Kasumi-1 (cell line): ENCODE measurements around the gene OSM.

Experiments used
- DNase-seq, 2 experiments: peaks; one replicate each; lab custom pipeline; 2025; lab: John Stamatoyannopoulos, UW

OSM gene

GRCh38 chr22:30285176-30285845, 18.7 kb upstream of the OSM start:
- no peak for DNase-seq

GRCh38 chr22:30284666-30285065, 18.0 kb upstream of the OSM start:
- no peak for DNase-seq

- DNase-seq, result no peak
These were observed 17.5 kb upstream of the OSM start for GRCh38 chr22:30284172-30284571.

- DNase-seq, result no peak
These were observed 16.7 kb upstream of the OSM start for GRCh38 chr22:30283342-30283741.

- DNase-seq, result no peak
These were observed 16.0 kb upstream of the OSM start for GRCh38 chr22:30282616-30283046.

GRCh38 chr22:30280505-30280904, 13.9 kb upstream of the OSM start:
- no peak for DNase-seq

GRCh38 chr22:30279932-30280331, 13.3 kb upstream of the OSM start:
- DNase-seq, result no peak

GRCh38 chr22:30279046-30279788, 12.6 kb upstream of the OSM start:
- DNase-seq, result peak; percentile 75 to 77

GRCh38 chr22:30277547-30278344, 11.1 kb upstream of the OSM start:
- DNase-seq, result peak; percentile 73 to 85

- DNase-seq, result peak in 1 of 2 experiments; percentile 25
These were observed 9.4 kb upstream of the OSM start for GRCh38 chr22:30276039-30276438.

GRCh38 chr22:30275625-30276024, 9.0 kb upstream of the OSM start:
- no peak for DNase-seq

- DNase-seq, result no peak
These were observed 7.8 kb upstream of the OSM start for GRCh38 chr22:30274437-30274812.

- no peak for DNase-seq
These were observed 7.2 kb upstream of the OSM start for GRCh38 chr22:30273711-30274436.

GRCh38 chr22:30272781-30273601, 6.3 kb upstream of the OSM start:
- DNase-seq, result no peak

- peak; percentile 81 to 87 for DNase-seq
These were observed 4.2 kb upstream of the OSM start for GRCh38 chr22:30270832-30271231.

GRCh38 chr22:30268331-30268730, 1.7 kb upstream of the OSM start:
- no peak for DNase-seq

- peak; percentile 69 to 79 for DNase-seq
These were observed 991 bp upstream of the OSM start for GRCh38 chr22:30267382-30268302.

GRCh38 chr22:30265823-30266444, 717 bp downstream of the OSM start:
- DNase-seq, result peak; percentile 80 to 83

GRCh38 chr22:30265131-30265720, 1.4 kb downstream of the OSM start:
- DNase-seq, result no peak
